Adrenal gland (tissue), 5 donors: ENCODE data around the gene MCOLN1.

Experiments used
- CTCF ChIP-seq, 6 experiments: fragments of 450-650 bp in 4 of 6; fragments of 200-600 bp in 2 of 6; sonication (generic) in 1 of 6; IDR thresholded peaks; 1 replicate in 5 of 6; 2 replicates in 1 of 6; pipeline versions ENCODE4 v1.5.1 to v1.8.0; 2016 to 2021; ENCODE audit warnings: antibody characterized with exemption in 6 of 6, mild to moderate bottlenecking in 2 of 6, moderate library complexity in 1 of 6
- POLR2A ChIP-seq, 2 donors: fragments of 450-650 bp; IDR thresholded peaks; one replicate each; pipeline ENCODE4 v1.6.1; 2017; ENCODE audit warnings: antibody characterized with exemption in 2 of 2, mild to moderate bottlenecking in 2 of 2, moderate library complexity in 1 of 2
- donor health status: DM: no; HTN: no; CAD: no.

GRCh38 chr19:7527516-7528191, 5.2 kb downstream of the MCOLN1 start:
- TF ChIP-seq CTCF (IDR thresholded peaks at IDR 0.05) (no peak), POLR2A (IDR thresholded peaks at IDR 0.05) (no peak)
